Body of pancreas (tissue), 4 donors: ENCODE measurements around the gene RABGGTA.

Experiments used
- CTCF ChIP-seq, 7 experiments: fragments of 450-650 bp in 4 of 7; fragments of 200-600 bp in 3 of 7; sonication (generic) in 3 of 7; IDR thresholded peaks; one replicate each; pipeline ENCODE4 v1.5.1; 2016 to 2019; ENCODE audit warnings: antibody characterized with exemption in 7 of 7
- POLR2A ChIP-seq, 3 donors: fragments of 450-650 bp; IDR thresholded peaks; one replicate each; pipeline ENCODE4 v1.6.1; 2016; ENCODE audit warnings: antibody characterized with exemption in 3 of 3, mild to moderate bottlenecking in 2 of 3

- no peak for TF ChIP-seq CTCF (IDR thresholded peaks at IDR 0.05)
- TF ChIP-seq POLR2A (IDR thresholded peaks at IDR 0.05): no peak
These were observed 35.8 kb upstream of the RABGGTA start for GRCh38 chr14:24307156-24307574.
